ENCODE measurements around the gene CDK18.

DNA sequence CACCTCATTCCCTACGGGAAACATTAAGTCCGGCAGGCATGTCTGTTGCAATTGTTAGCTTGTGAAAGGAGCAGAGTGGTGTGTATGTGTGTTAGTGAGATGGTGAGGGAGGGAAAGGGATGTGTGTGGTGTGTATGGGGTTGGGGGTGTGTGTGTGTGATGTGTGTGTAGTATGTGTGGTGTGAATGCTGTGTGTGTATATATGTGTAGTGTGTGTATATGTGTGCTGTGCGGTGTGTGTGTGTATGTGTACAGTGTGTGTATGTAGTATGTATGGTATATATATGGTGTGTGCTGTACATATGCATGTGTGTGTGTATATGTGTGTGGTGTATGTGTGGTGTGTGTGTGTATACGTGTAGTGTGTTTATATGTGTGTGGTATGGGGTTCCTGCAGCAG lies 27.8 kb upstream of the CDK18 start:
- no peak for TF ChIP-seq POLR2AphosphoS5 (IDR thresholded peaks at IDR 0.05; ENCODE audit: borderline replicate concordance, low read depth, low read length)
- TF ChIP-seq EZH2 (IDR thresholded peaks at IDR 0.05) = no peak
- TF ChIP-seq FOXP2 (optimal IDR thresholded peaks at IDR 0.05; ENCODE audit: control extremely low read depth, extremely low read length, insufficient read depth) = no peak
